ENCODE measurements around the gene SPDYE4.

Gene SPDYE4

DNA sequence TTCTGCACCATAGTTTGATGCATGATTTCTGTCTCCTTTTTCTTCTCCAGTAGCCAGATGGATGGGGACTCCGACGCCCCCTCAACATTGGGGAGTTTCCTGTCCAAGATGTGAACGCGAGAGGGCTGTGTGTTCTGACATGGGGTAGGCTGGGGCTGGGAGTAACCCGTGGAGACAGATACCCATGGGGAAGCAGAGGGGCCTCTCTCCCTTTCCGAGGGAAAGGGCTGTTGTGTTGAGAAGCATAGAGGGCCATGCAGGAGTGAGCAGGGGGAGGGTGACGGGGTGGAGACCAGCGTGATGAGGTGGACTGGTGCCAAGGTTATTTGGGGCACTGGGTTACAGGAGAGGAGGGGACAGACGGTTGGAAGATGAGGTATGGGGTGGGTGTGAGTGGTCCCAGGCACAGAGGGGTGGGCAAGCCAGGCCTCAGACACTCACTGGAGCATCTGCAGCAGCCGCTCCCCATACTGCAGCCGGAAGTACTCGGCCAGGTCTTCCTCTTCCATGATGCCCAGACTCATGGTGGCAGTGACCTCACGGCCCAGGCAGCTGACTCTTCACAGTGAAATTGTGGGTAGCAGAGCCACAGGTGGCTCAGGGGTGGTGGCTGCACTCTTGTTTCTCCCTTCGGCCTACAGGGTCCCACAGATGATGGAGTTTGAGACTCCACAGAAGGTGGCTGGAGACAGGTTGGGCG is 14.1 kb downstream of the SPDYE4 start:
- no CpG with 5 or more reads among the region's 15 CpGs for WGBS, 2 donors (ENCODE audit: extremely low coverage in 2 of 2, insufficient read length in 2 of 2, insufficient replicate concordance in 1 of 2)
- no peak overlapping the region for H2AK5ac ChIP-seq (ENCODE audit: low read depth, low read length)
- no peak overlapping the region for H3K14ac ChIP-seq (ENCODE audit: low read length)
- H3K4me2 ChIP-seq (ENCODE audit: insufficient read depth, low read length, poor library complexity, severe bottlenecking): no peak overlapping the region
- peaks cover 0 to 6% (median 0%) of the 10 kb centered on the region in 3 experiments for H3K27me3 ChIP-seq (ENCODE audit: control insufficient read depth in 3 of 3, insufficient read depth in 3 of 3, low read depth in 1 of 3, low read length in 3 of 3)
- H3K27ac ChIP-seq (replicated peaks; ENCODE audit: low read length): no peak overlapping the region
- peaks cover 0 to 2% of the 10 kb centered on the region in 2 donors for H3K9me3 ChIP-seq (replicated peaks in 1 of 2; ENCODE audit: control insufficient read depth in 2 of 2, insufficient read depth in 1 of 2, low read depth in 1 of 2, low read length in 2 of 2)
- H3K4ac ChIP-seq (ENCODE audit: low read length): no peak overlapping the region
- H2BK5ac ChIP-seq (ENCODE audit: low read length): no peak overlapping the region
- no peak for DNase-seq (ENCODE audit: low spot score)
- no peak overlapping the region for H4K8ac ChIP-seq (ENCODE audit: low read depth, low read length)
- H3K4me1 ChIP-seq (ENCODE audit: control insufficient read depth in 2 of 2, insufficient read depth in 1 of 2, low read depth in 1 of 2, low read length in 2 of 2): peaks cover 5 to 8% of the 10 kb centered on the region in 2 donors
- no peak overlapping the region for H2BK15ac ChIP-seq (ENCODE audit: low read length)
- no peak overlapping the region for H3K4me3 ChIP-seq (ENCODE audit: low read length in 2 of 2)
- H3K23ac ChIP-seq (ENCODE audit: low read depth, low read length, poor library complexity): no peak overlapping the region
- no peak overlapping the region for H2BK120ac ChIP-seq (ENCODE audit: low read depth, low read length)
- H3K9ac ChIP-seq (ENCODE audit: low read depth, low read length, poor library complexity): no peak overlapping the region
- H3K18ac ChIP-seq (ENCODE audit: low read length): no peak overlapping the region
- no peak overlapping the region for H2BK12ac ChIP-seq (ENCODE audit: low read length)
- no peaks in the 10 kb centered on the region for H3K36me3 ChIP-seq (replicated peaks in 1 of 2; ENCODE audit: control insufficient read depth in 2 of 2, insufficient read depth in 2 of 2, low read length in 2 of 2)
- no peaks in the 10 kb centered on the region for H3K79me1 ChIP-seq (ENCODE audit: low read depth, low read length)
- H2AFZ ChIP-seq (ENCODE audit: low read length): no peak overlapping the region
- H4K91ac ChIP-seq (ENCODE audit: low read depth, low read length, poor library complexity): no peak overlapping the region

DNA sequence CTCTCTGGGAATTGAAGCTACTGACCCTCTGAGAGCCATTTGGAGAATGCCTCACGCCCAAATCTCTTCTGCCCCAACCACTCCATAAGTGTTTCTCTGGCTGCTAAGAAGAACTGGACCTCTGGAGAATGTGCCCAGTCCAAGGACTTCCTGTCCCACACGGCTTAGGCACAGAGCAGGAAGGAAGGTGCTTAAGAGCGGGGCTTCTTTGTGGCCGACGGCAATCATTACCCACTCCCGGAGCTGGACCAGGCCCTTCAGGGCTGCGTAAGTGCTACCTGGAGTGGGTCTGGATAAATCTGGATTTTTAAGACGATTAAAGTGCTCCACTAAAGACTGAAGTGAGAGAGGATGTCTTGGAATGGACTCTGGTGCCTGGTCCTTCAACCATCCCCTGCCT is 15.5 kb downstream of the SPDYE4 start:
- Histone ChIP-seq H4K91ac (ENCODE audit: low read depth, low read length, poor library complexity) (no peak overlapping the region), H3K14ac (ENCODE audit: low read length) (no peak overlapping the region), H2AK5ac (ENCODE audit: low read depth, low read length) (no peak overlapping the region), H2AFZ (ENCODE audit: low read length) (no peak overlapping the region), H3K4ac (ENCODE audit: low read length) (no peak overlapping the region), H3K27ac (replicated peaks; ENCODE audit: low read length) (no peak overlapping the region), H3K4me2 (ENCODE audit: insufficient read depth, low read length, poor library complexity, severe bottlenecking) (no peak overlapping the region), H3K18ac (ENCODE audit: low read length) (no peak overlapping the region), H3K23ac (ENCODE audit: low read depth, low read length, poor library complexity) (no peak overlapping the region), H4K8ac (ENCODE audit: low read depth, low read length) (no peak overlapping the region), H3K27me3 (ENCODE audit: control insufficient read depth in 3 of 3, insufficient read depth in 3 of 3, low read depth in 1 of 3, low read length in 3 of 3) (peaks cover 0 to 6% (median 0%) of the 10 kb centered on the region in 3 experiments), H3K79me1 (ENCODE audit: low read depth, low read length) (no peaks in the 10 kb centered on the region), H3K4me3 (ENCODE audit: low read length in 2 of 2) (no peak overlapping the region), H3K4me1 (ENCODE audit: control insufficient read depth in 2 of 2, insufficient read depth in 1 of 2, low read depth in 1 of 2, low read length in 2 of 2) (peaks cover 5 to 11% of the 10 kb centered on the region in 2 donors), H2BK120ac (ENCODE audit: low read depth, low read length) (no peak overlapping the region), H3K36me3 (replicated peaks in 1 of 2; ENCODE audit: control insufficient read depth in 2 of 2, insufficient read depth in 2 of 2, low read length in 2 of 2) (no peaks in the 10 kb centered on the region), H2BK15ac (ENCODE audit: low read length) (no peak overlapping the region), H2BK5ac (ENCODE audit: low read length) (no peak overlapping the region), H3K9ac (ENCODE audit: low read depth, low read length, poor library complexity) (no peak overlapping the region), H3K9me3 (replicated peaks in 1 of 2; ENCODE audit: control insufficient read depth in 2 of 2, insufficient read depth in 1 of 2, low read depth in 1 of 2, low read length in 2 of 2) (no peaks in the 10 kb centered on the region), H2BK12ac (ENCODE audit: low read length) (no peak overlapping the region)
- DNase-seq (ENCODE audit: low spot score): no peak
- no CpG with 5 or more reads among the region's 8 CpGs for WGBS, 2 donors (ENCODE audit: extremely low coverage in 2 of 2, insufficient read length in 2 of 2, insufficient replicate concordance in 1 of 2)

DNA sequence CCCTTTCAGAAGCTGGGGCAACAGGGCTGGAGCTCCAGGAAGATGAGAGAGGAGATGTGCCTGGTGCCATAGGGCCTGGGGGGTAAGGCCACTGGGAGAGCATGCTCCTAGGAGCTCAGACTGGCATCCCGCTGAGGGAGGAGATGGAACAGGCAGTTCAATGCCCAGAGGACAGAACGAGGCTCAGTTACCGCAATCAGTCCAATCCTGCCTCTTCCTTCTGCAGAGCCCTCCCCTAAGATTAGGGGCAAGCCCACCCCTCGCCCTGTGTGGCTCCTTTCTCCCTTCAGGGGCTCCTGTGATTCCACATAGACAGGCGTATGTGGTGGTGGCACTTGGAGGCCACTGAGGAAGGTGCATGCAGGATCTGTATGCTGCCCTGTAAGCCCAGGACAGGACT is 16.1 kb downstream of the SPDYE4 start:
- Histone ChIP-seq H3K9ac (ENCODE audit: low read depth, low read length, poor library complexity) (no peak overlapping the region), H3K27me3 (ENCODE audit: control insufficient read depth in 3 of 3, insufficient read depth in 3 of 3, low read depth in 1 of 3, low read length in 3 of 3) (peaks cover 0 to 6% (median 0%) of the 10 kb centered on the region in 3 experiments), H2BK5ac (ENCODE audit: low read length) (no peak overlapping the region), H3K27ac (replicated peaks; ENCODE audit: low read length) (no peak overlapping the region), H3K4ac (ENCODE audit: low read length) (no peak overlapping the region), H2BK120ac (ENCODE audit: low read depth, low read length) (no peak overlapping the region), H4K8ac (ENCODE audit: low read depth, low read length) (no peak overlapping the region), H3K4me1 (ENCODE audit: control insufficient read depth in 2 of 2, insufficient read depth in 1 of 2, low read depth in 1 of 2, low read length in 2 of 2) (peaks cover 5 to 11% of the 10 kb centered on the region in 2 donors), H3K14ac (ENCODE audit: low read length) (no peak overlapping the region), H2AK5ac (ENCODE audit: low read depth, low read length) (no peak overlapping the region), H4K91ac (ENCODE audit: low read depth, low read length, poor library complexity) (no peak overlapping the region), H3K79me1 (ENCODE audit: low read depth, low read length) (no peaks in the 10 kb centered on the region), H3K9me3 (replicated peaks in 1 of 2; ENCODE audit: control insufficient read depth in 2 of 2, insufficient read depth in 1 of 2, low read depth in 1 of 2, low read length in 2 of 2) (no peaks in the 10 kb centered on the region), H3K36me3 (replicated peaks in 1 of 2; ENCODE audit: control insufficient read depth in 2 of 2, insufficient read depth in 2 of 2, low read length in 2 of 2) (no peaks in the 10 kb centered on the region), H2AFZ (ENCODE audit: low read length) (no peak overlapping the region), H3K23ac (ENCODE audit: low read depth, low read length, poor library complexity) (no peak overlapping the region), H2BK15ac (ENCODE audit: low read length) (no peak overlapping the region), H3K4me3 (ENCODE audit: low read length in 2 of 2) (no peak overlapping the region), H3K18ac (ENCODE audit: low read length) (no peak overlapping the region), H2BK12ac (ENCODE audit: low read length) (no peak overlapping the region), H3K4me2 (ENCODE audit: insufficient read depth, low read length, poor library complexity, severe bottlenecking) (no peak overlapping the region)
- no CpG with 5 or more reads among the region's 5 CpGs for WGBS, 2 donors (ENCODE audit: extremely low coverage in 2 of 2, insufficient read length in 2 of 2, insufficient replicate concordance in 1 of 2)
- DNase-seq (ENCODE audit: low spot score): no peak

DNA sequence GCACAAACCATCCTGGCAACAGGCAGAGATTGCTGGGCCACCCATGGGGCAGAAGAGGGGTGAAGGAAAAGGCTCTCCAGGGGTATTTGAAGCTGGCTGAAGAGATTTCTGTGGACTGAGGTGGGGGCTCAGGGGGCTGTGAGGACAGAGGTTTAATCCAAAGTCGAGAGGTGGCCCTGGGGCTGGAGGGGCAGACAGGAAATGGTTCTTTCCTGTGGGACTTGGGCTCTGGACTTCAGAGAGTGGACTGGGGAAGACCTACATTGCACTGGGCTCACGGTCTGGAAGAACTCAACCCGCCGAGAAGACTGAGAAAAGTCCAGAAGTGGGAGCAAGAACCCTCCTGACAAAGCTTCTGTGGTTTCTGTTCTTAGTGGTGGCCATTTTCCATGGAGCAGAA is 16.6 kb downstream of the SPDYE4 start:
- peak overlapping the region; percentile 34 for H2BK12ac ChIP-seq (ENCODE audit: low read length)
- H3K9ac ChIP-seq (ENCODE audit: low read depth, low read length, poor library complexity): no peak overlapping the region
- no peak overlapping the region for H3K4ac ChIP-seq (ENCODE audit: low read length)
- H3K4me3 ChIP-seq (ENCODE audit: low read length in 2 of 2): no peak overlapping the region
- H3K4me1 ChIP-seq (ENCODE audit: control insufficient read depth in 2 of 2, insufficient read depth in 1 of 2, low read depth in 1 of 2, low read length in 2 of 2): peaks cover 5 to 11% of the 10 kb centered on the region in 2 donors
- H4K8ac ChIP-seq (ENCODE audit: low read depth, low read length): no peak overlapping the region
- H3K27me3 ChIP-seq (ENCODE audit: control insufficient read depth in 3 of 3, insufficient read depth in 3 of 3, low read depth in 1 of 3, low read length in 3 of 3): peaks cover 0 to 6% (median 0%) of the 10 kb centered on the region in 3 experiments
- H3K14ac ChIP-seq (ENCODE audit: low read length): no peak overlapping the region
- no peaks in the 10 kb centered on the region for H3K79me1 ChIP-seq (ENCODE audit: low read depth, low read length)
- H2BK120ac ChIP-seq (ENCODE audit: low read depth, low read length): no peak overlapping the region
- H3K18ac ChIP-seq (ENCODE audit: low read length): no peak overlapping the region
- no peaks in the 10 kb centered on the region for H3K9me3 ChIP-seq (replicated peaks in 1 of 2; ENCODE audit: control insufficient read depth in 2 of 2, insufficient read depth in 1 of 2, low read depth in 1 of 2, low read length in 2 of 2)
- H3K4me2 ChIP-seq (ENCODE audit: insufficient read depth, low read length, poor library complexity, severe bottlenecking): no peak overlapping the region
- no peak overlapping the region for H4K91ac ChIP-seq (ENCODE audit: low read depth, low read length, poor library complexity)
- WGBS, 2 donors (ENCODE audit: extremely low coverage in 2 of 2, insufficient read length in 2 of 2, insufficient replicate concordance in 1 of 2): no CpG with 5 or more reads among the region's 4 CpGs
- no peak overlapping the region for H2BK5ac ChIP-seq (ENCODE audit: low read length)
- no peak overlapping the region for H2BK15ac ChIP-seq (ENCODE audit: low read length)
- no peak for DNase-seq (ENCODE audit: low spot score)
- no peaks in the 10 kb centered on the region for H3K36me3 ChIP-seq (replicated peaks in 1 of 2; ENCODE audit: control insufficient read depth in 2 of 2, insufficient read depth in 2 of 2, low read length in 2 of 2)
- no peak overlapping the region for H2AFZ ChIP-seq (ENCODE audit: low read length)
- H3K27ac ChIP-seq (replicated peaks; ENCODE audit: low read length): no peak overlapping the region
- H2AK5ac ChIP-seq (ENCODE audit: low read depth, low read length): no peak overlapping the region
- no peak overlapping the region for H3K23ac ChIP-seq (ENCODE audit: low read depth, low read length, poor library complexity)
